Endodermal cell (in vitro differentiated cells): ENCODE data around the gene TMEM258. TPM values are rescaled to one million over a fixed set of nuclear protein-coding genes. Genes with fewer than 3 reads are reported as not detected.

Experiments
- DNase-seq: peaks from one replicate; pipeline ENCODE4 v3.0.0-alpha.2; 2017
- H3K27ac ChIP-seq: 2 replicates; pipeline ENCODE4 v1.5.1; 2013; ENCODE audit warnings: mild to moderate bottlenecking, low read depth, low read length, moderate library complexity
- H3K27me3 ChIP-seq: 2 replicates; pipeline ENCODE4 v1.6.1; 2013; ENCODE audit warnings: mild to moderate bottlenecking, low read length, moderate library complexity; ENCODE audit not compliant: insufficient read depth, control insufficient read depth, poor library complexity, severe bottlenecking
- H3K36me3 ChIP-seq: 2 replicates; pipeline ENCODE4 v1.7.0; 2013; ENCODE audit warnings: mild to moderate bottlenecking, low read length, moderate library complexity; ENCODE audit not compliant: control insufficient read depth, insufficient read depth
- H3K4me1 ChIP-seq: one replicate; pipeline ENCODE4 v1.7.0; 2013; ENCODE audit warnings: low read length; ENCODE audit not compliant: control insufficient read depth, insufficient read depth
- H3K4me3 ChIP-seq: 2 replicates; pipeline ENCODE4 v1.5.1; 2013; ENCODE audit warnings: mild to moderate bottlenecking, low read length, moderate library complexity
- H3K9ac ChIP-seq: 2 replicates; pipeline ENCODE4 v1.6.1; 2013; ENCODE audit warnings: mild to moderate bottlenecking, low read length, moderate library complexity; ENCODE audit not compliant: poor library complexity, severe bottlenecking; ENCODE audit errors: extremely low read depth
- H3K9me3 ChIP-seq: 2 replicates; pipeline ENCODE4 v1.6.1; 2013; ENCODE audit warnings: mild to moderate bottlenecking, low read length, moderate library complexity; ENCODE audit not compliant: control insufficient read depth
- H3K27ac Mint-ChIP-seq: 2 replicates; pipeline ENCODE4 v1.8.0; 2020; ENCODE audit warnings: mixed read lengths
- H3K27me3 Mint-ChIP-seq: 2 replicates; pipeline ENCODE4 v1.8.0; 2021; ENCODE audit warnings: mild to moderate bottlenecking, mixed read lengths; ENCODE audit not compliant: insufficient read depth
- H3K36me3 Mint-ChIP-seq: 2 replicates; pipeline ENCODE4 v1.8.0; 2020; ENCODE audit warnings: low read depth, mixed read lengths
- H3K4me1 Mint-ChIP-seq: 2 replicates; pipeline ENCODE4 v1.8.0; 2020; ENCODE audit warnings: mixed read lengths
- H3K4me3 Mint-ChIP-seq: 2 replicates; pipeline ENCODE4 v1.8.0; 2020; ENCODE audit warnings: mild to moderate bottlenecking, moderate library complexity, mixed read lengths
- H3K9me3 Mint-ChIP-seq: 2 replicates; pipeline ENCODE4 v1.8.0; 2020; ENCODE audit warnings: mild to moderate bottlenecking, mixed read lengths
- CTCF ChIP-seq: fragments of 200-600 bp; sonication (generic); conservative IDR thresholded peaks from 2 replicates; pipeline ENCODE4 v1.5.0; 2021; ENCODE audit warnings: antibody characterized with exemption, mild to moderate bottlenecking
- WGBS, 2 experiments: methylation state at CpG; one replicate each; pipeline versions ENCODE4 v1.1.5 to v1.1.7; 2013; ENCODE audit warnings: missing lambda C conversion rate in 2 of 2, mixed read lengths in 1 of 2; ENCODE audit not compliant: insufficient coverage in 1 of 2, insufficient read length in 1 of 2; 5-methylcytosine and 5-hydroxymethylcytosine counted together
- total RNA-seq, 2 donors: library from RNA; stranded (reverse); fragmentation: NEBNext Ultra II Directional in 1 of 2; extraction: Animal tissue kit (Norgen Biotek cat#: 25700) in 1 of 2; gene quantifications; 2 replicates in 1 of 2; 3 replicates in 1 of 2; pipeline ENCODE4 v1.2.1, GENCODE V29; 2021

Gene TMEM258
- total RNA-seq, 2 donors from 2014 or later = 174 to 180 TPM

- no peaks in the 10 kb centered on the region for H3K9me3 Mint-ChIP-seq
- H3K9me3 ChIP-seq = no peaks in the 10 kb centered on the region
- no peak overlapping the region for H3K4me3 ChIP-seq
- H3K4me3 Mint-ChIP-seq = no peak overlapping the region
- H3K36me3 ChIP-seq = no peaks in the 10 kb centered on the region
- no peaks in the 10 kb centered on the region for H3K27me3 ChIP-seq
- DNase-seq = no peak
- TF ChIP-seq CTCF = no peak
- H3K27ac ChIP-seq = no peak overlapping the region
- H3K36me3 Mint-ChIP-seq = no peaks in the 10 kb centered on the region
- H3K4me1 Mint-ChIP-seq = peaks cover 14% of the 10 kb centered on the region
- peaks cover 2% of the 10 kb centered on the region for H3K4me1 ChIP-seq
- H3K27ac Mint-ChIP-seq = no peak overlapping the region
- no peaks in the 10 kb centered on the region for H3K27me3 Mint-ChIP-seq
- no peak overlapping the region for H3K9ac ChIP-seq
- WGBS, 2 experiments = 82 to 91% methylated on average over 9 to 26 of the region's 26 CpGs
Measured at GRCh38 chr11:61765550-61766253, 26.7 kb downstream of the TMEM258 start.

GRCh38 chr11:61764606-61765260, 27.7 kb downstream of the TMEM258 start:
- no peak overlapping the region for H3K4me3 Mint-ChIP-seq
- Histone ChIP-seq H3K27me3 (no peaks in the 10 kb centered on the region), H3K36me3 (no peaks in the 10 kb centered on the region), H3K4me3 (no peak overlapping the region), H3K9me3 (no peaks in the 10 kb centered on the region), H3K27ac (no peak overlapping the region), H3K4me1 (peaks cover 2% of the 10 kb centered on the region), H3K9ac (no peak overlapping the region)
- peak; percentile 72 for DNase-seq
- H3K27me3 Mint-ChIP-seq = no peaks in the 10 kb centered on the region
- TF ChIP-seq CTCF = peak; percentile 42
- WGBS, 2 experiments = 84 to 85% methylated on average over 12 to 22 of the region's 22 CpGs
- H3K4me1 Mint-ChIP-seq = peaks cover 14% of the 10 kb centered on the region
- H3K27ac Mint-ChIP-seq = no peak overlapping the region
- no peaks in the 10 kb centered on the region for H3K9me3 Mint-ChIP-seq
- H3K36me3 Mint-ChIP-seq = no peaks in the 10 kb centered on the region

- WGBS, 2 experiments = 89 to 93% methylated on average over 6 to 23 of the region's 23 CpGs
- Mint-ChIP-seq H3K27ac (no peak overlapping the region), H3K36me3 (no peaks in the 10 kb centered on the region), H3K4me3 (no peak overlapping the region), H3K9me3 (no peaks in the 10 kb centered on the region), H3K27me3 (no peaks in the 10 kb centered on the region), H3K4me1 (peaks cover 14% of the 10 kb centered on the region)
- no peak overlapping the region for H3K27ac ChIP-seq
- H3K9me3 ChIP-seq = no peaks in the 10 kb centered on the region
- TF ChIP-seq CTCF = no peak
- no peaks in the 10 kb centered on the region for H3K36me3 ChIP-seq
- no peak overlapping the region for H3K9ac ChIP-seq
- H3K4me1 ChIP-seq = peaks cover 2% of the 10 kb centered on the region
- H3K27me3 ChIP-seq = no peaks in the 10 kb centered on the region
- no peak for DNase-seq
- no peak overlapping the region for H3K4me3 ChIP-seq
Measured at GRCh38 chr11:61763930-61764605, 28.3 kb downstream of the TMEM258 start.
